ENCODE results near the gene FBXO7. TPM values are rescaled to one million over a fixed set of nuclear protein-coding genes. Genes with fewer than 3 reads are reported as not detected.

Gene FBXO7
- total and polyA plus RNA-seq, 2 of the 4 experiments (the other 2 are of a cell fraction): 71.5 TPM

GRCh38 chr22:32490279-32490678, 15.7 kb downstream of the FBXO7 start:
- no peak overlapping the region for H3K4ac ChIP-seq (ENCODE audit: low read depth, low read length)
- H3K9ac ChIP-seq (ENCODE audit: low read depth, low read length): no peak overlapping the region
- H3K4me2 ChIP-seq (ENCODE audit: low read depth, low read length): no peak overlapping the region
- no peak overlapping the region for H4K91ac ChIP-seq (ENCODE audit: insufficient read depth, low read depth, low read length)
- no peaks in the 10 kb centered on the region for H3K9me3 ChIP-seq (ENCODE audit: control insufficient read depth, insufficient read depth, low read length)
- H4K20me1 ChIP-seq (ENCODE audit: insufficient read depth, low read length): peaks cover 6% of the 10 kb centered on the region
- H3K4me1 ChIP-seq (ENCODE audit: control insufficient read depth, insufficient read depth, low read length): no peaks in the 10 kb centered on the region; the same call in 1 of the 2 replicates
- ATAC-seq (ENCODE audit: low read depth): no peak
- no peak overlapping the region for H4K5ac ChIP-seq (ENCODE audit: low read depth, low read length)
- no peak for DNase-seq
- H2AK5ac ChIP-seq (ENCODE audit: low read depth, low read length): no peak overlapping the region
- TF ChIP-seq MAFK (IDR thresholded peaks at IDR 0.05; ENCODE audit: low read depth, low read length) (no peak), USF2 (IDR thresholded peaks at IDR 0.05; ENCODE audit: low read depth, low read length) (no peak), NFE2L2 (IDR thresholded peaks at IDR 0.05; ENCODE audit: low read depth, low read length) (no peak), CTCF (conservative IDR thresholded peaks at IDR 0.05; ENCODE audit: low read depth, low read length) (no peak), FOS (IDR thresholded peaks at IDR 0.05; ENCODE audit: low read depth, low read length) (no peak), MAZ (IDR thresholded peaks at IDR 0.05; ENCODE audit: borderline replicate concordance, low read depth, low read length) (no peak), RAD21 (IDR thresholded peaks at IDR 0.05; ENCODE audit: low read length) (no peak), ELK1 (IDR thresholded peaks at IDR 0.05; ENCODE audit: borderline replicate concordance, low read depth, low read length) (no peak), CHD1 (IDR thresholded peaks at IDR 0.05; ENCODE audit: low read depth, low read length) (no peak), RCOR1 (IDR thresholded peaks at IDR 0.05; ENCODE audit: insufficient replicate concordance, low read length) (no peak), CEBPB (IDR thresholded peaks at IDR 0.05; ENCODE audit: low read depth, low read length) (no peak), BHLHE40 (IDR thresholded peaks at IDR 0.05; ENCODE audit: low read depth, low read length) (no peak), SMC3 (IDR thresholded peaks at IDR 0.05; ENCODE audit: low read depth, low read length) (no peak), RFX5 (IDR thresholded peaks at IDR 0.05; ENCODE audit: low read depth, low read length) (no peak), MXI1 (IDR thresholded peaks at IDR 0.05; ENCODE audit: borderline replicate concordance, low read depth, low read length) (no peak), POLR2A (IDR thresholded peaks at IDR 0.05; ENCODE audit: low read depth, low read length) (no peak)
- H2BK5ac ChIP-seq (ENCODE audit: low read depth, low read length, poor library complexity, severe bottlenecking): no peak overlapping the region
- no peak overlapping the region for H3K56ac ChIP-seq (ENCODE audit: extremely low read depth, insufficient read depth, low read length)
- ChIA-PET POLR2A (ENCODE audit: unreplicated experiment) (no interaction called here), CTCF (interaction anchor here (1.0 kb wide), 1 partner anchor 12 kb away, joined by 3 read pairs; no protein-coding TSS in a partner anchor)
- H2BK120ac ChIP-seq (ENCODE audit: low read depth, low read length): no peak overlapping the region
- H3K9me1 ChIP-seq (ENCODE audit: insufficient read depth, low read length): peaks cover 5% of the 10 kb centered on the region; the same call in 1 of the 2 replicates
- 100% methylated on average over 2 of the region's 6 CpGs; no CpG with 5 or more reads in 1 of the 2 experiments for WGBS, 2 experiments (ENCODE audit: extremely low coverage in 2 of 2, insufficient read length in 1 of 2)
- H3K18ac ChIP-seq (ENCODE audit: low read depth, low read length): no peak overlapping the region
- BruUV-seq (replicated peaks): no TSS peak
- H3K14ac ChIP-seq (replicated peaks; ENCODE audit: low read depth, low read length): no peak overlapping the region
- no peak overlapping the region for H3K27ac ChIP-seq (ENCODE audit: insufficient read depth, low read length)
- no peak overlapping the region for H2AFZ ChIP-seq (replicated peaks; ENCODE audit: low read length, poor library complexity)
- H3K23ac ChIP-seq (ENCODE audit: low read depth, low read length): no peak overlapping the region
- dilution Hi-C loops (cut with HindIII; ENCODE audit: low sequenced_read_pairs, unreplicated experiment) (no loop called here), intact Hi-C loops (cut with micrococcal nuclease) (loop anchor here (2.0 kb wide), 1 partner anchor 13 kb away; no protein-coding TSS in a partner anchor), in situ Hi-C loops (cut with MboI; ENCODE audit: low sequenced_read_pairs) (no loop called here)
- no peak overlapping the region for H4K8ac ChIP-seq (ENCODE audit: low read depth in 2 of 2, low read length in 2 of 2)
- H2AK9ac ChIP-seq (replicated peaks; ENCODE audit: low read depth, low read length, poor library complexity): no peak overlapping the region
- H2BK20ac ChIP-seq (ENCODE audit: low read depth, low read length): no peak overlapping the region
- H3K36me3 ChIP-seq (ENCODE audit: control insufficient read depth, insufficient read depth, low read length): peaks cover 29% of the 10 kb centered on the region
- H2BK15ac ChIP-seq (ENCODE audit: low read depth, low read length): no peak overlapping the region
- H3K27me3 ChIP-seq (ENCODE audit: control insufficient read depth, insufficient read depth, low read length): no peaks in the 10 kb centered on the region
- H3K79me1 ChIP-seq (ENCODE audit: low read depth in 1 of 2, low read length in 2 of 2): peaks cover 32% of the 10 kb centered on the region in 2 experiments
- no peak overlapping the region for H3K4me3 ChIP-seq (ENCODE audit: insufficient read depth, low read depth, low read length)
